SK-N-SH (cell line): Measurements from ENCODE around the gene ARHGEF11. TPM values are rescaled to one million over a fixed set of nuclear protein-coding genes. Genes with fewer than 3 reads are reported as not detected.

Experiments
- CTCF ChIA-PET: fragments of 300-600, 350-600 bp; formaldehyde crosslinking; extraction: SDS; loops from one replicate; lab custom pipeline; 2021; lab: Yijun Ruan, JAX
- POLR2A ChIA-PET: fragments of 350-600 bp; sonication (Branson Sonifier 250); formaldehyde crosslinking; extraction: SDS; loops from one replicate; lab custom pipeline; 2020; ENCODE audit warnings: antibody characterized with exemption, inconsistent platforms; lab: Yijun Ruan, JAX
- DNase-seq: peaks from one replicate; pipeline ENCODE4 v3.0.0; 2012
- H2AFZ ChIP-seq: fragments of 200-600 bp; sonication (generic); 2 replicates; pipeline ENCODE4 v1.8.1; 2016; ENCODE audit warnings: antibody characterized with exemption, mild to moderate bottlenecking, low read depth
- H3F3A ChIP-seq: fragments of 200-600 bp; sonication (generic); replicated peaks from 2 replicates; pipeline ENCODE3; 2016; ENCODE audit warnings: antibody characterized with exemption, mild to moderate bottlenecking; ENCODE audit not compliant: insufficient read depth
- H3K27ac ChIP-seq, 2 experiments: fragments of 200-500 bp in 1 of 2; fragments of 200-600 bp in 1 of 2; sonication (Bioruptor generic) in 1 of 2; sonication (generic), shearing (Covaris generic) in 1 of 2; 2 replicates each; pipeline versions ENCODE4 v1.5.1 to v1.6.1; 2014 to 2016; ENCODE audit warnings: low read depth in 2 of 2, inconsistent platforms in 1 of 2, low read length in 1 of 2, mild to moderate bottlenecking in 1 of 2, mixed read lengths in 1 of 2
- H3K27me3 ChIP-seq: fragments of 200-600 bp; sonication (generic), shearing (Covaris generic); 2 replicates; pipeline ENCODE4 v1.6.1; 2016; ENCODE audit warnings: mixed run types; ENCODE audit not compliant: insufficient read depth
- H3K36me3 ChIP-seq, 2 experiments: fragments of 200-500 bp in 1 of 2; fragments of 200-600 bp in 1 of 2; sonication (Bioruptor generic) in 1 of 2; sonication (generic) in 1 of 2; replicated peaks in 1 of 2; 2 replicates each; pipeline versions ENCODE3 to v1.5.1; 2014 to 2016; ENCODE audit warnings: low read length in 1 of 2, mild to moderate bottlenecking in 1 of 2; ENCODE audit not compliant: insufficient read depth in 2 of 2, control insufficient read depth in 1 of 2
- H3K4me1 ChIP-seq, 2 experiments: fragments of 200-500 bp in 1 of 2; fragments of 200-600 bp in 1 of 2; sonication (Bioruptor generic) in 1 of 2; sonication (generic), shearing (Covaris generic) in 1 of 2; 2 replicates each; pipeline versions ENCODE4 v1.5.1 to v1.6.1; 2014 to 2016; ENCODE audit warnings: low read depth in 1 of 2, low read length in 1 of 2, mixed run types in 1 of 2; ENCODE audit not compliant: insufficient read depth in 2 of 2, control insufficient read depth in 1 of 2
- H3K4me2 ChIP-seq: fragments of 200-600 bp; sonication (generic), shearing (Covaris generic); 2 replicates; pipeline ENCODE4 v1.6.1; 2017; ENCODE audit warnings: mixed run types
- H3K4me3 ChIP-seq, 2 experiments: fragments of 200-500 bp in 1 of 2; fragments of 200-600 bp in 1 of 2; sonication (Bioruptor generic) in 1 of 2; sonication (generic), shearing (Covaris generic) in 1 of 2; 2 replicates each; pipeline versions ENCODE4 v1.5.1 to v1.8.1; 2014 to 2016; ENCODE audit warnings: low read depth in 2 of 2, inconsistent platforms in 1 of 2, low read length in 1 of 2, mild to moderate bottlenecking in 1 of 2, mixed read lengths in 1 of 2, moderate library complexity in 1 of 2
- H3K79me2 ChIP-seq: fragments of 200-600 bp; sonication (generic); 2 replicates; pipeline ENCODE4 v1.8.1; 2017; ENCODE audit warnings: mild to moderate bottlenecking; ENCODE audit not compliant: insufficient read depth
- H3K9ac ChIP-seq: fragments of 200-600 bp; sonication (generic); 2 replicates; pipeline ENCODE4 v1.6.1; 2017; ENCODE audit warnings: mixed run types
- H3K9me2 ChIP-seq: fragments of 200-600 bp; sonication (generic); 2 replicates; pipeline ENCODE4 v1.6.1; 2017; ENCODE audit warnings: mixed run types
- H3K9me3 ChIP-seq: fragments of 200-600 bp; sonication (generic); 2 replicates; pipeline ENCODE4 v1.6.1; 2017; ENCODE audit warnings: mixed run types, mild to moderate bottlenecking, moderate library complexity
- H4K20me1 ChIP-seq: fragments of 200-600 bp; sonication (generic); 2 replicates; pipeline ENCODE4 v1.6.1; 2017; ENCODE audit warnings: mild to moderate bottlenecking, mixed run types; ENCODE audit not compliant: insufficient read depth
- EP300 ChIP-seq, 2 experiments: IDR thresholded peaks; 2 replicates each; pipeline versions ENCODE4 v1.4.0 to v1.6.1; 2012; ENCODE audit warnings: borderline replicate concordance in 1 of 2, low read depth in 1 of 2, low read length in 1 of 2
- FOSL2 ChIP-seq: IDR thresholded peaks from 2 replicates; pipeline ENCODE4 v1.4.0; 2012; ENCODE audit warnings: low read depth, mild to moderate bottlenecking, moderate library complexity, borderline replicate concordance
- FOXJ3 ChIP-seq: sonication (generic); formaldehyde crosslinking; IDR thresholded peaks from 2 replicates; pipeline ENCODE4 v1.5.1; 2020; ENCODE audit warnings: mild to moderate bottlenecking, missing genetic modification reagents
- FOXM1 ChIP-seq: IDR thresholded peaks from 2 replicates; pipeline ENCODE4 v1.4.0; 2012; ENCODE audit warnings: low read depth, mild to moderate bottlenecking
- GABPA ChIP-seq: IDR thresholded peaks from 2 replicates; pipeline ENCODE4 v1.4.0; 2012; ENCODE audit warnings: low read depth, mild to moderate bottlenecking
- GATA2 ChIP-seq: sonication (generic); formaldehyde crosslinking; IDR thresholded peaks from 2 replicates; pipeline ENCODE4 v1.5.0; 2020; ENCODE audit warnings: mild to moderate bottlenecking, missing genetic modification reagents
- IRF3 ChIP-seq: fragments of 150-350 bp; IDR thresholded peaks from 2 replicates; pipeline ENCODE4 v1.6.1; 2016; ENCODE audit warnings: mild to moderate bottlenecking, low read depth, low read length
- JUND ChIP-seq: IDR thresholded peaks from 2 replicates; pipeline ENCODE4 v1.4.0; 2012
- MXI1 ChIP-seq: IDR thresholded peaks from 2 replicates; pipeline ENCODE4 v1.6.1; 2012; ENCODE audit warnings: mild to moderate bottlenecking, low read depth, low read length, improper control_type of control experiment
- NRF1 ChIP-seq: IDR thresholded peaks from 2 replicates; pipeline ENCODE4 v1.6.1; 2012; ENCODE audit warnings: low read depth, mild to moderate bottlenecking, low read length
- RAD21 ChIP-seq: IDR thresholded peaks from 2 replicates; pipeline ENCODE4 v1.6.1; 2012; ENCODE audit warnings: mild to moderate bottlenecking, low read length
- RCOR1 ChIP-seq: fragments of 150-350 bp; IDR thresholded peaks from 2 replicates; pipeline ENCODE4 v1.6.1; 2017; ENCODE audit warnings: antibody characterized with exemption, low read length
- REST ChIP-seq: IDR thresholded peaks from 2 replicates; pipeline ENCODE4 v1.6.1; 2012; ENCODE audit warnings: mild to moderate bottlenecking, low read depth, low read length, moderate library complexity
- RFX5 ChIP-seq: IDR thresholded peaks from 2 replicates; pipeline ENCODE4 v1.6.1; 2012; ENCODE audit warnings: mild to moderate bottlenecking, improper control_type of control experiment, low read length
- RXRA ChIP-seq: IDR thresholded peaks from 2 replicates; pipeline ENCODE4 v1.4.0; 2012; ENCODE audit warnings: low read depth, mild to moderate bottlenecking, borderline replicate concordance
- SIN3A ChIP-seq: IDR thresholded peaks from 2 replicates; pipeline ENCODE4 v1.6.1; 2012; ENCODE audit warnings: low read depth, mild to moderate bottlenecking, low read length, moderate library complexity, borderline replicate concordance
- USF2 ChIP-seq: fragments of 150-350 bp; IDR thresholded peaks from 2 replicates; pipeline ENCODE4 v1.6.1; 2017; ENCODE audit warnings: antibody characterized with exemption, low read length, low read depth, borderline replicate concordance
- ZBTB33 ChIP-seq: IDR thresholded peaks from 2 replicates; pipeline ENCODE4 v1.4.0; 2012; ENCODE audit warnings: low read depth, borderline replicate concordance
- WGBS: methylation state at CpG from one replicate; pipeline ENCODE4 v1.1.6; 2017; ENCODE audit warnings: low lambda C conversion rate; 5-methylcytosine and 5-hydroxymethylcytosine counted together
- polyA plus RNA-seq, 3 experiments: library from polyadenylated mRNA; depleted of rRNA; stranded (reverse); fragments of >200 nt; gene quantifications; 2 replicates each; pipeline ENCODE4 v1.2.3, GENCODE V29; 2012

Gene ARHGEF11
- polyA plus RNA-seq, 1 of the 3 experiments (the other 2 are of a cell fraction): 19.0 TPM

GRCh38 chr1:156956333-156956732 is 89.2 kb downstream of the ARHGEF11 start:
- WGBS: 93% methylated on average over 10 of the region's 10 CpGs
- H3K9me3 ChIP-seq: no peaks in the 10 kb centered on the region
- H3K4me2 ChIP-seq: no peak overlapping the region
- no peak overlapping the region for H2AFZ ChIP-seq
- ChIA-PET CTCF (interaction anchor here (1.0 to 1.8 kb wide), 6 partner anchors 13 to 134 kb away, joined by 3 to 6 read pairs (median 4); no protein-coding TSS in a partner anchor), POLR2A (interaction anchor here (1.1 kb wide), 1 partner anchor 13 kb away, joined by 3 read pairs; no protein-coding TSS in a partner anchor)
- H3K36me3 ChIP-seq: peaks cover 50 to 78% of the 10 kb centered on the region in 2 experiments
- no peaks in the 10 kb centered on the region for H4K20me1 ChIP-seq
- no peak for DNase-seq
- H3K79me2 ChIP-seq: no peaks in the 10 kb centered on the region
- H3K4me1 ChIP-seq: peaks cover 0 to 7% of the 10 kb centered on the region in 2 experiments; a peak in 2 of 4 replicates
- TF ChIP-seq IRF3 (no peak), ZBTB33 (no peak), MXI1 (no peak), JUND (no peak), SIN3A (no peak)
- H3K27me3 ChIP-seq: no peaks in the 10 kb centered on the region
- no peak overlapping the region for H3K4me3 ChIP-seq
- H3K9me2 ChIP-seq: no peaks in the 10 kb centered on the region
- H3F3A ChIP-seq: no peaks in the 10 kb centered on the region
- no peak overlapping the region for H3K9ac ChIP-seq
- H3K27ac ChIP-seq: no peak overlapping the region

- no peaks in the 10 kb centered on the region for H3K9me3 ChIP-seq
- peaks cover 46 to 77% of the 10 kb centered on the region in 2 experiments for H3K36me3 ChIP-seq
- no peak overlapping the region for H2AFZ ChIP-seq
- H3K27me3 ChIP-seq: no peaks in the 10 kb centered on the region
- no peak overlapping the region for H3K4me3 ChIP-seq
- no peak for DNase-seq
- no peak overlapping the region for H3K27ac ChIP-seq
- WGBS: 96% methylated on average over 2 of the region's 2 CpGs
- no peaks in the 10 kb centered on the region for H3F3A ChIP-seq
- ChIA-PET POLR2A (no interaction called here), CTCF (interaction anchor here (2.1 kb wide), 1 partner anchor 26 kb away, joined by 6 read pairs; no protein-coding TSS in a partner anchor)
- no peak overlapping the region for H3K4me2 ChIP-seq
- H4K20me1 ChIP-seq: no peaks in the 10 kb centered on the region
- no peaks in the 10 kb centered on the region for H3K9me2 ChIP-seq
- TF ChIP-seq GATA2 (CRISPR knock-in tag) (no peak), MXI1 (no peak), EP300 (IDR thresholded peaks at IDR 0.05; ENCODE audit: borderline replicate concordance in 1 of 2, low read depth in 1 of 2, low read length in 1 of 2) (no peak), USF2 (no peak), RCOR1 (no peak), FOXM1 (no peak), SIN3A (no peak), RAD21 (no peak), FOSL2 (no peak), NRF1 (no peak), REST (no peak), GABPA (no peak), RXRA (no peak), IRF3 (no peak), RFX5 (no peak), FOXJ3 (CRISPR knock-in tag) (no peak)
- no peaks in the 10 kb centered on the region for H3K79me2 ChIP-seq
- peaks cover 0 to 4% of the 10 kb centered on the region in 2 experiments; a peak in 1 of 4 replicates for H3K4me1 ChIP-seq
- no peak overlapping the region for H3K9ac ChIP-seq
Observed at GRCh38 chr1:156953571-156953970, 92.0 kb downstream of the ARHGEF11 start.
